ENCODE data around the gene RHBG. TPM values are rescaled to one million over a fixed set of nuclear protein-coding genes. Genes with fewer than 3 reads are reported as not detected.

The RHBG gene
- total RNA-seq, 1 experiment from 2014 or later, result 1.5 TPM

- Mint-ChIP-seq H3K9me3 (peaks cover 2 to 3% of the 10 kb centered on the region in 2 experiments; a peak in 4 of 5 replicates), H3K4me3 (peak overlapping the region in 1 of 2 experiments; percentile 67; a peak in 3 of 5 replicates), H3K4me1 (peaks cover 51 to 62% of the 10 kb centered on the region in 2 experiments), H3K27me3 (ENCODE audit: low read depth) (peaks cover 100% of the 10 kb centered on the region), H3K36me3 (ENCODE audit: insufficient read depth in 1 of 3, low read depth in 3 of 3) (peaks cover 0 to 1% (median 0%) of the 10 kb centered on the region in 3 experiments; a peak in 1 of 7 replicates), H3K27ac (no peak overlapping the region; a peak in 1 of 7 replicates)
- no peak overlapping the region for H2BK12ac ChIP-seq (ENCODE audit: insufficient read length, low read depth, low read length)
- H4K91ac ChIP-seq (ENCODE audit: insufficient read length, low read depth, low read length), result no peak overlapping the region
- no peaks in the 10 kb centered on the region for H3K9me3 ChIP-seq (ENCODE audit: control insufficient read depth, low read depth, low read length)
- DNase-seq, result no peak
- no peak overlapping the region for H4K8ac ChIP-seq (replicated peaks; ENCODE audit: insufficient read length, low read depth, low read length)
- H3K14ac ChIP-seq (ENCODE audit: insufficient read depth, low read length), result no peak overlapping the region
- WGBS (ENCODE audit: extremely low coverage, insufficient read length, low lambda C conversion rate), result no CpG with 5 or more reads among the region's 12 CpGs
- no peak for TF ChIP-seq CTCF (conservative IDR thresholded peaks at IDR 0.05)
- H3T11ph ChIP-seq (ENCODE audit: low read length), result no peak overlapping the region
- no peak overlapping the region for H3K9ac ChIP-seq (ENCODE audit: extremely low read depth, insufficient read length, low read length)
- peaks cover 4% of the 10 kb centered on the region for H3K23me2 ChIP-seq (ENCODE audit: insufficient read length, low read depth, low read length, poor library complexity, severe bottlenecking)
- no peaks in the 10 kb centered on the region for H3K79me1 ChIP-seq (ENCODE audit: insufficient read depth, low read depth, low read length, poor library complexity, severe bottlenecking)
- H3K4me1 ChIP-seq (ENCODE audit: insufficient read depth, low read length), result peaks cover 7% of the 10 kb centered on the region; the same call in 1 of the 2 replicates
- H2BK120ac ChIP-seq (ENCODE audit: low read depth, low read length, poor library complexity, severe bottlenecking), result no peak overlapping the region
- no peak overlapping the region for H2BK20ac ChIP-seq (ENCODE audit: low read depth, low read length, poor library complexity, severe bottlenecking)
- no peak overlapping the region for H2BK15ac ChIP-seq (ENCODE audit: low read depth, low read length)
- H2BK5ac ChIP-seq (ENCODE audit: insufficient read length, low read length), result no peak overlapping the region
- H2AFZ ChIP-seq (ENCODE audit: low read length), result no peak overlapping the region
- H3K4me2 ChIP-seq (ENCODE audit: insufficient read depth, insufficient read length, low read length), result peak overlapping the region; percentile 68
- no peak overlapping the region for H4K5ac ChIP-seq (ENCODE audit: insufficient read length, low read depth, low read length)
- no peaks in the 10 kb centered on the region for H4K20me1 ChIP-seq (ENCODE audit: control insufficient read depth, insufficient read depth, insufficient read length)
- H3K4ac ChIP-seq (ENCODE audit: low read depth, low read length), result no peak overlapping the region
- H3K27ac ChIP-seq (ENCODE audit: insufficient read length, low read depth, low read length), result no peak overlapping the region
- no peak overlapping the region for H2AK5ac ChIP-seq (ENCODE audit: insufficient read length, low read length)
- no peak overlapping the region for H3K23ac ChIP-seq (ENCODE audit: insufficient read length, low read depth, low read length)
- H3K56ac ChIP-seq (ENCODE audit: insufficient read length, low read depth, low read length), result no peak overlapping the region
- H3K27me3 ChIP-seq (ENCODE audit: insufficient read depth, low read length), result peaks cover 79% of the 10 kb centered on the region
- no peak overlapping the region for H3K18ac ChIP-seq (ENCODE audit: insufficient read length, low read depth, low read length)
- H3K79me2 ChIP-seq (ENCODE audit: insufficient read depth, low read length), result no peaks in the 10 kb centered on the region
Measured at GRCh38 chr1:156431769-156432668, 63.0 kb downstream of the RHBG start.
